Skeletal muscle cell (primary cell): Measurements from ENCODE around the gene CBLB.

Experiments
- DNase-seq: peaks from one replicate; pipeline ENCODE4 v3.0.0-alpha.2; 2010; ENCODE audit warnings: low read depth
- H3K4me3 ChIP-seq: 2 replicates; pipeline ENCODE4 v1.5.1; 2011; ENCODE audit warnings: low read depth, mild to moderate bottlenecking, control low read depth, low read length, moderate library complexity

The CBLB gene

DNA sequence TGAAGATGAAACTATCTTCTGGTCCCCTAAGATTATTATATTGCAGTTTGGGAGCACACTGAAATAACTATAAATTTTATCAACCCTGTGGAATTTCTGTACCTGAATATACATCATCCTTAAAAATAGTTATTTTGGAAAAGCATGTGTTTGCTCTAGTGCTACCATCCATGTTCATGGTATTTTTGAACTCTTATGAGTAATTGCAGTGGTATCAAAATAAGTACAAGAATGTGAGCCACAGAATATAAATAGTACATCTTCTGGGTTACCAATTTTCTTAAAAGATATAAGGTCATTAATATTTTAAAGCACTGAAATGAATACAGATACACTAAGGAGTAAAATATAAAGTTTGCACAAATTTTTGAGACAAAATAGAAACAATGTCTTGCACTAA is 206.5 kb downstream of the CBLB start:
- DNase-seq: no peak
- H3K4me3 ChIP-seq: no peak overlapping the region

DNA sequence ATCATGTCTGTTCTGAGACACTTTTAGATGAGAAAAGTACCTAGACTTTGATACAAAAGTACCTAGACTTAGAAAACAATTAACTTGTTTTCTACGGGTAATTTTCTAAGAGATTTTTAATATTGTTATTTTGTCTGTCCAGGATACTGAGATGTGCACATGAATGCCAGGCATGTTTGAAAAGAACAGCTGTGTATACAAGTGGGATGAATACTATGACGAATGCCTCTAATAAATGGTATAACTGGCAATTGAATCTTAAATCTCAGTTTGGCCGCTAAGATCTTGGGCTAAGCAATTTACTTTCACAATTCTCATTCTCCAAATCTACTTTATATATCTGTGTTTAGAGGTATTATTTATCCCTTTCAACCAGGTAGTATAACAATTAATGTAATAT is 207.4 kb downstream of the CBLB start:
- H3K4me3 ChIP-seq: no peak overlapping the region
- DNase-seq: no peak

DNA sequence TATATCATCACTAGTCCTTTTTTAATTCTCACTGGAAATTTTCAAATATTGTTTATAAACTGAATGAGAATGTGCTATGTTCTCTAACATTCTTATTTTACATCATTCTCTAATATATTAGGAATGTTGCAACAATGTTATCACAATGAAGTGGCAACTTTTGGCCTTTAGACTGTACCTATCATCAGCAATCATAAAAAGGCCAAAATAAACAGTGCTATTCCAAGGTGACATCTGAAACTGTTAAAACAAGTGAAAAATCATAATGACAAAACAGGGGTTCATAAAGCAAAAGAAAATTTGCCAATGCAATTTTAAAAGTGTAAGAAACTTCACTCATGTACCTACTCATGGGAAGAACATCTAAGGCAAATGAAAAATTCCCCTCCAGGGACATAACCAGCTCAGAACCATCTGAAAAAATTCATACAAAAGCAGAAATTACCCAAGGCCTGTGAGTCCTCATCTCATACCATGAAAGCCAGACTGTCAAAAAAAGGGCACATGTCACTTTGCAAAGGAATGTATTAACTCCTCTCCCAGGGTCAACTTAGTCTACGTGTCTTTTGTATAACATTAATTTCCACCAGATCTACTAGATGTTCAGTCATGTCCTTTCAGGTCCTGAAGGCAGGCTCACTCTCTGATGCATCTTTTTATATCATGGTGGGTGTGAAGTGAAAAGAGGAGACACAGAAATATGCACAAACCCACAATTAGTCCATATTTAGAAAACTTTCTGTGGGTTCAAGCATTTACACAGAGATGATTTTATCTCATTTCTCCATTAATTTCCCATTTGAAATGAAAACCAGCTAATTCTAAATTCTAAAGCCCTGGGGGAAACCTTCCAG is 211.9 kb downstream of the CBLB start:
- no peak overlapping the region for H3K4me3 ChIP-seq
- no peak for DNase-seq

DNA sequence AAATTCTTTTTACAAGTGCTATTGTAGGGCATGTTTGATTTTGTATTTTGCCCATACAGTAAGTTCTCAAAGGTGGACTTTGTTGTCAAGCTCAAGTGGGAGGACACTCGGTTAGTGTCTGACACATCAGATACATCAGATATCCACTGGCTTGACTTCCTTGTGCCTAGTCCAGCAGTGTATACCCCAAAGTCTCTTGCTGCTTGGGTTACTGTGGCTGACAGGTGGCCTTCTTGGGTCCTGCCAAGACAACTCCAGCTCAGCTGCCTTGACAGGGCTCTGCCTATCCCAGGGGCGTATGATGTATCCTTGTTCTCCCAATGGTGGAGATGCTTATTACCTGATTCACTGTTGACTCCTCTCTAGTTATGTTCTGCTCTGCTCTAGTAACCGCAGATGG is 214.9 kb downstream of the CBLB start:
- no peak for DNase-seq
- H3K4me3 ChIP-seq: no peak overlapping the region

DNA sequence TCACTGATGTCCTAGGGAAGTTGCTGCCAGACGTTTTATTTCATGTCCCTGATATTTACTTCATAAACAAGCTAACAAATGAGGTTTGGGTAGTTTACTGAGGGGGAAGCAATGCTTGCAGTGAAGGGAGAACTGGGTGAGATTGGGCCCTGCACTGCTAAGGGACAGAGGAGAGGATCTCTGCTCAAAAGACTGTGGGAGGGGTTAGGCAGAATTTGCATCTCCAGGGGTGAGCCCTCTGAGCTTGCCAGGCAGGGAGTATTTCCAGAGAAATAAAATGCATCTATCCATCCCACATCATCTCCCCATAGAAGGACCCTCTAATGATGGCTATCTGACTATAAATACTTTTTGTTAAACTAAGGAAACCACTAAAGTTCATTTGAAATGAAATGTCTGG is 215.6 kb downstream of the CBLB start:
- H3K4me3 ChIP-seq: no peak overlapping the region
- no peak for DNase-seq

DNA sequence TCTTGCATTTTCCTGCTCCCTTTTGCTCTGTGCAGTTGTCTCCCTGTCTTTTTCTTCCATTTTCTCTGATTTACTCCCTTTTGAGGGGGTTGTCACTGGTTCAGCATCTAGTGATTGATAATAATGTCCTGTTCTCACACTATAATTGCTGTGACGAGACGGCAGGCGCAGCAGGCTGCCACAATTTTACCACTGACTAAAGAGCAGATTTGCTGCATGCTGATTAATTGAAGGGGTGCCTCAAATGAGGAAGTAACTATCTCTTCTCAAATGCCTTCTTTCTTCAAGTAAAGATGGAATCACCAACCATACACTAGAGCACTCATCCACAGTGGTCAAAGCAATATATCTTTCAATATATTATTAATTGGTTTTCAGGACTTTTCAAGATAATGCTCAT is 219.3 kb downstream of the CBLB start:
- DNase-seq: no peak
- no peak overlapping the region for H3K4me3 ChIP-seq

DNA sequence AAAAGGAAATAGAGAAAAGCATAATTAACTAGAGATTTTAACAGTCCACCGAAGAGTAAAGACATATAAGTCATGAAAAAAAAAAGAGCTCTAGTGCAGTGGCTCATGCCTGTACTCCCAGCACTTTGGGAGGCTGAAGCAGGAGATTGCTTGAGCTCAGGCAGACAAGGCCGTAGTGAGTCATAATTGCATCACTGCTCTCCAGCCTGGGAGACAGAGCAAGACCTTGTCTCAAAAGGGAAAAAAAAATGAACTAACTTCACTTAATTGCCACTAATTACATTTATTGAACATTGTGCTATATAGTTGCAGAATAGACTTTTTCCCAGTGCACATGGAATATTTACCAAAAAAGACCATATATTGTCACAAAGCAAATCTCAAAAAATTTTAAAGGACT is 221.8 kb downstream of the CBLB start:
- peak; percentile 85 for DNase-seq
- no peak overlapping the region for H3K4me3 ChIP-seq

DNA sequence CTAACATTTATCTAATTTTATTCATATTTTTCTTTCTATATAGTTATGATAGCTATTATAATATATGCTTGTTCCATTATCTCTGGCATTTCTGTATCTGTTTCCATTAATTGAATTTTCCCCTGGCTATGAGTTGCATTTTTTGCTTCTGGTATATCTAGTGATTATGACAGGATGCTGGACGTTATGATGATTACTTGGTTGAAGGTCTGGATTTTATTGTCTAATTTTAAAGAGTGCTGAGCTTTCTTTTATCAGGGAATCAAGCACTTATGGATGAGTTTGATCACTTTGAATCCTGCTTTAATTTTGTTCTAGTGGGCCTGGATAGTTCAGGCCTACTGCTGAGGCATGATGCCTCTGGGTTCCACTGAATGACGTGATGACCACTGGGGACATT is 229.7 kb downstream of the CBLB start:
- no peak overlapping the region for H3K4me3 ChIP-seq
- no peak for DNase-seq

DNA sequence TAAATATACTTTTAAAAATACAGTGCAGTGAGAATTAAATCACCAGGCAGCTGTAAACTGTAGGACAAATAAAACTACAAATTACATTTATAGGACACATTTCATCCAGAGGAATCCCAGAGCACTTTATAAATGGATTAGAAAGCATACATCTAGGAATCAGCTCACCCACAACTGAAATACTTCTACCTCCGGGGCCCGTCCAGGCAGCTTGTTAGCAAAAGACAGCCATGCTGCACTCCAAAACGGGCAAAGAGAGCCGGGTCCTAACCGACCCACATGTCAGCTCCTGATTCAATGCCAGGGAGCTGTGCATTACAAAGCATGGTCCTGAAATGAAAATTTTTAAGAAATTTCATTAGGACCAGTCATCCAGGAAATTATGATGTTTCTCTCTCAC is 234.1 kb downstream of the CBLB start:
- H3K4me3 ChIP-seq: no peak overlapping the region
- DNase-seq: no peak

DNA sequence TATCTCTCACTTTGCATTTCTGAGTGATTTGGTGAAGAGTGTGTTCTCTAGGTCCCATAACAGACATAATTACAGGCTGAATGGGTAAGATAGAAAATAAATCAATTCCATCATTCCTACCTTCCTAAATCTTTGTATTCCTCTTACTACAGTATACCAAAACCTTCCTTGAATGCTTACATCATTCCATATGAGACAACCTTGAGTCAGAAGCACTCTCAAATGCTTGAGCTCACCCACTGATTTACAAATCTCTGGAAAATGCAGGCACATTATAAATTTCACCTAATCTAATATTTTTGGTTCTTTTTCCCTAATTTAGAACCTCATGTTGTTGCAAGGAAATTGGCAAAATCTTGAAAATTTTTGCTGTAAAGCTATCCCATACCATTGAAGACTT is 239.1 kb downstream of the CBLB start:
- no peak overlapping the region for H3K4me3 ChIP-seq
- DNase-seq: no peak

DNA sequence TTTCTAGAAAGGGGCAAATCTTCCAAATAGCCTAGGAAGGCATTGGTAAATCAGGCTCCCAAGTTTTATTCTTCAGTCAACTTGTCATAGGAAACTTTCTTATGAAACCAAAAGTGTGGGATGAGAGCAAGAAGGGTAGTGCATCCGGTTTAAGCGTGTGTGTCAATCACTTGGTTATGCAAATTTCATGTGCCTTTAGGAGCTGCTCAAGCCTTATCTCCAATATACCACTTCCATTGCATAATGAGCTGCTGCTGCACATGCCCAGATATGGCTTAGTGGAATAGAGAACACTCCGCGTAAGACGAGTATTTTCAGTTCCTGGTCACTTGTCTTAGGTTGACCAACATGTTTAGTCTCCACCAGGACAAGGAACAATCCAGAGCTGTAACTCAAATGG is 242.1 kb downstream of the CBLB start:
- H3K4me3 ChIP-seq: no peak overlapping the region
- DNase-seq: no peak

DNA sequence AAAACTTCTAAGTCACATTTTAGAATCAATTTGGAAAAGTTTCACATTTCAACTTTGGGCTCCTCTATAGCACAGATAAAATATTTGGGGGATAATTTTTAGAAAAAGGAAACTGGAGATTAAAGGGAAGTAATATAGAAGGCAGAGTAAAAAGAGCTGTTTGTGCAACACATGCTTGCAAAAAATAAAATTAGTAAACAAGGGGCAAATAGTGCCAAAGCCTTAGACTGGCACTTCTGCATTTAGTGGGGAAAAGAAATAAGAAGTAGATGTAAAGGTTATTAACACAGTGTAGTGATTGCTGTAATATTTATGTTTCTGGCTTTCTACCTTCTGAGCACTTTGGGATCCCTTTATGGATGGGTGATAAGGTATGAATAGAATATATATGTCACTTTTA is 246.6 kb downstream of the CBLB start:
- DNase-seq: no peak
- H3K4me3 ChIP-seq: no peak overlapping the region

DNA sequence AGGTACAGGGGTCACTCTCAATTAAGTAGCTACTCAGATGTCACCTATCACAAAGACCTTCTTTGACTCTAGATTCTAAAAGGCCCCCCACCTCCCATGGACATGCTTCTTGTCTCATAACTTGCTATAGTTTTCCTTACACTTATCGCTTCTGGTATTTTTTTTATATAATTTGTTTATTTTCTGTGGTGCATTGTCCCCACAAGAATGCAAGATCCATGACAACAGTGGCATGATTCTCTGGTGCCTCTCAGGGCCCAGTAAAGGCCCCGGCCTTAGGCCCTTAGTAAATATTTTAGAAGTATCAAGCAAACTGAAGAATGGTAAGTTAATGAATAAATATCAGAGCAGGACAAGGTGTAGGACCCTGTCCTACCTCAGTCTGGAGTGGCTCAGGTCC is 248.6 kb downstream of the CBLB start:
- H3K4me3 ChIP-seq: no peak overlapping the region
- no peak for DNase-seq

DNA sequence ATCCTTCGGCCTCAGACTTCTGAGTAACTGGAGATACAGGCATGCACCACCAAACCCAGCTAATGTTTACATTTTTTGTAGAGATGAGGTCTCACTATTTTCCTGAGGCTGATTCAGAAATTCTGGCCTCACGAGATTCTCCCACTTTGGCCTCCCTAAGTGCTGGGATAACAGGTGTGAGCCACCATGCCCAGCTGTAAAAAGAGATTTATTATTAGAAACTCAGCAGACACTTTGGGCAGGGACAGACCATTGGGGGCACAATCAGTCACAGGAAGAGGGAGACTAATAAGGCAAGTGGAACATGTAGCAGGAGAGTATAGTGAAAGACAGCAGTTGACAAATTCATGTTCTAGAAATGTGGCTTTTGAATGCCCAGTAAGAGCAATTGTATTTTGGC is 249.2 kb downstream of the CBLB start:
- no peak for DNase-seq
- no peak overlapping the region for H3K4me3 ChIP-seq

DNA sequence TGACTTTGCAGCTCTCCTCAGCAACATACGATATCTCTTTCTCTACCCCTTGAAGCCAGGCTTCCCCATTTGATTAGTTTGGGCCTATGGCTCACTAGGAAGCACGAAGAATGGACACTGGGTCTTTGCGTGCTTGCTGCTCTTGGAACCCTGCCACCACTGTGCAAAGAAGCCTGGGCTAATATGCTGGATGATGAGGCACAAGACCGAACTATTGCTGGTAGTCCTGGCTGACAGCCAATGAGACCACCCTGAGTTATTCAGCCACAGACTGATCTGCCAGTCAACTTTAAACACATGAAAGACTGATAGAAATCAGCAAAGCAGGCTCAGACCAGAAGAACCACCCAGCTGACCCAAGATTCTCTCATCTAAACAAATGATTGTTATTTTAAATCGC is 250.3 kb downstream of the CBLB start:
- H3K4me3 ChIP-seq: no peak overlapping the region
- no peak for DNase-seq

DNA sequence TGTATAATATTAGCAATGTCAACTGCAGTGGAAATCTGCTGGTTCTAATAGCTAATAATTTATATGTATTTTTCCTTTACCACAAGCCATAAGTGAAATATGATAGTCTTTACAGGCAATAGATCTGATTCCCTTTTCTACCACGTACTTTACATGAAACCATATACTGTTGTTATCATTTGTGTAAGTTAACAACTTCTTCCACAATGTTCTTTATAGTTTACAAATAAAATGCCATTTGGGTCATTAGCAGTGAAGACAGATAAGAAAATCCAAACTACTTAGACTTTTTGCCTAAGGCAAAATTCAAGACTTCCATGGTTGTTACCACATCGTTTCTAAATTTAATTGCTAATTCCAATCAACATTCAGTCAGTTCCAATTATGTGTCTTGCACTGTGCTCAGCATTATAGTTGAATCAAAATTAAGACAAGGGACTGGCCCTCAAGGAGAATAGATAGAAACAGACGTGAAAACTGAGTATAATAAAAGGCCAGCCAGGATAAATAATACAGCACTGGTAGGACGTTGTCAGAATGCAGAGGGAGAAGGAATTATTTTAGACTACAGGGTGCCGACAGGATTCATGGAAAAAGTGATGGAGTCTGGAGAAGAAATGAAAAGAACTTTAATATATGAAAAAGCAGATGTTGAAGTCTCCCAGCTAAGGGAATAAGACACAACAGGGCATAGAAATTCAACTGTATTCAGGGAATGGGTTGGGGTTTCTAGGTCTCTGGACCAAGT is 252.3 kb downstream of the CBLB start:
- DNase-seq: no peak

DNA sequence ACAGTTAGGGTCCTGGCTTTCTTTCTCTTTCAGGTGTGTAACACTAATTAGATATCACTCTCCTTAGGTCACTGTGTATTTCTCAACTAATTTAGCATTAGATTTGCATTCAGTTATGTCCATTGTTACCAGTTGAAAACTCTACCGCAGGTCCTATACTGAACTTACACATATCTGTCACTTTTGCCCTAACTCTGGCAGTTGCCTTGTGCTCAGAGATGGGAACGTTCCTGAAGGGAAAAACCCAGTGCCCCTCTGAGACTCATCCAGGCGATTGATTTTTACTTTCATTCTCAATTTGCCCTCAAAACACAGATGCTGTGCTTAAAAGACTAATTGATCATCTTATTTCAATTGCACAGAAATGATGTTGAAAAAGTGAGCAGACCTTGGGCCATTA is 253.0 kb downstream of the CBLB start:
- no peak overlapping the region for H3K4me3 ChIP-seq
- DNase-seq: no peak

More for the DNA sequence above, 252.3 kb downstream of the CBLB start:
- H3K4me3 ChIP-seq: no peak overlapping the region

DNA sequence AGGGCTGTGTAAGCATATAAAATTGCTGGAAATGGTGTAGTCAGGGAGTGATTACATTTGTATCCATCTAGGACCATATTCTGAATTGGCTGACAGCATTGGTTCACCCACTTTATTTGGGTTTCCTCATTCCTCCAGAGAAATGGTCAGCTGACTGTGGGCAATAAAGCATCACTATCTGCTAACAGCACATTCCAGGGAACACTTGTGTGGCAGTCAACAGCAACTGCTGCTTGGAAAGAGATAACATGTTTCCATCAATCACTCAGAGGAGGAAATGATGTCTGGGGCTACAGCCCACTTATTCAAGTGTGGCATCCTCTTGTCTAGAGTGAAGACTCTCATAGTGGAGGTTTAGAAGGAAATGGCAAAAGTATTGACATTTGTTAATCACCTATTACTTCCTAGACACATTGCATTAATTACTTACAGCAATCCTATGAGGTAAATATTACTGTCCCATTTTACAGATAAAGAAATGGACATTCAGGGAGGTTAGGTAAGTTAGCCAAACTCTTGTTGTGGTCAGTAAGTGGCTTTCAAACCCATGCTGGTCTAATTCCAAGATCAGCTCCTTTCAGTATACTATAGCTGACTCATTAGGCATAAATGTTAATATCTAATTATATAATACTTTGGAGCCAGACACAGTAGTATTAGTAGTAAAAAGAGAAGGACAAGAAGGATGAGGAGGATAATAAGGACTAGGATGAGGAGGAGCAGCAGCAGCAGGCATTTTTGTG is 254.4 kb downstream of the CBLB start:
- DNase-seq: peak; percentile 34
- no peak overlapping the region for H3K4me3 ChIP-seq

DNA sequence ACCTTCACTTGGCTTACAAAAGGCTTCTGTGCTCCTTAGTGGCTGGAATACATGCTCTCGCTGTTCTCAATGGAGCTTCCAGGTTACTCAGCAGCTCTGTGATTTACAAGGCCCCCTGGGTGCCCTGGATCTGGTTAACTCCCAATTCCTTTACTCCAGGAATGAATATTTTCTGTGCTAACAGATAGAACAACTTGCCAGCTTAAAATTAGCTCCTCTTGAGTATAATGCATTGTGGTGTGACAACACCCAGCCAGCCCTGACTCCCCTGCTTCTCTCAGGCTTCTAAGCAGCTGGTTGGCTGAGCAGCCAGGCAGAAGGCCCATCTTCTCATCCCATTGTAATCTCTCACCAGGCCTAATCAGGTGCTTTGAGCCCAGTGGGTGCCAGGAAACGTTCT is 255.7 kb downstream of the CBLB start:
- H3K4me3 ChIP-seq: no peak overlapping the region
- peak; percentile 35 for DNase-seq
